Measurements from ENCODE around the gene ZNF778.
A peak's percentile ranks its signal among the peaks of the same experiment; 100 is the strongest.
"Not testable (repeated sequence)": the region's sequence is repeated elsewhere in the genome, so short reads cannot be mapped to it uniquely, and the experiment has no call there.

ZNF778 gene

DNA sequence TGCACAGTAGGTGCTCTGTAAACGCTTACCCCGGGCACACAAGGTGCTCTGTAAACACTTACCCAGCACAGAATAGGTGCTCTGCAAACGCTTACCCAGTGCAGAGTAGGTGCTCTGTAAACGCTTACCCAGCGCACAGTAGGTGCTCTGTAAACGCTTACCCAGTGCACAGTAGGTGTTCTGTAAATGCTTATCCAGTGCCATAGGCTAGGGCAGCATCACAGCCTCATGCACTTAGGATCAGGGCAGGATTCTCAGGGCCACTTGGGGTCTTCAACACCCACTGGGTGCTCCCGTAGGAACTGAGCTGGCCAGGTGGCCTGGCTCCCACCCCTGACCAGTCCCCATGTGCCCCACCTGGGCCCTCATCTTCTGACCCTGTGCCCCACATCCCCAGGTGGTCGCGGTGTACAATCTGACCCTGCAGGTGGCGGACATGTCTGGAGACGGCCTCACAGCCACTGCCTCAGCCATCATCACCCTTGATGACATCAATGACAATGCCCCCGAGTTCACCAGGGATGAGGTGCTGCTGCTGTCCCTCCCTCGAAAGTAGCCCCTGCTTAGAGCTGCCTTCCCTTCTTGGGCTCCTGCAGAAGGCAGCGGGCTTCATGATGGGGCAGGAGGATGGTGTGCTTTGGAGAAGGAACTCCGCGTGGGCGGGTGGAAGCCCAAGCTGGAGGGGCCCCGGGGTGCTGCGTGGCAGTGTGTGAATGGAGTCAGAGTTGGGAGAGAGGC lies 30.3 kb upstream of the ZNF778 start:
- Mint-ChIP-seq H3K27me3 (no peaks in the 10 kb centered on the region), H3K9me3 (no peaks in the 10 kb centered on the region), H3K36me3 (no peaks in the 10 kb centered on the region), H3K4me1 (peaks cover 3% of the 10 kb centered on the region), H3K27ac (no peak overlapping the region), H3K4me3 (no peak overlapping the region)
- ATAC-seq (ENCODE audit: low read depth) (peak; percentile 60), DNase-seq (ENCODE audit: low spot score in 2 of 2) (no peak)

DNA sequence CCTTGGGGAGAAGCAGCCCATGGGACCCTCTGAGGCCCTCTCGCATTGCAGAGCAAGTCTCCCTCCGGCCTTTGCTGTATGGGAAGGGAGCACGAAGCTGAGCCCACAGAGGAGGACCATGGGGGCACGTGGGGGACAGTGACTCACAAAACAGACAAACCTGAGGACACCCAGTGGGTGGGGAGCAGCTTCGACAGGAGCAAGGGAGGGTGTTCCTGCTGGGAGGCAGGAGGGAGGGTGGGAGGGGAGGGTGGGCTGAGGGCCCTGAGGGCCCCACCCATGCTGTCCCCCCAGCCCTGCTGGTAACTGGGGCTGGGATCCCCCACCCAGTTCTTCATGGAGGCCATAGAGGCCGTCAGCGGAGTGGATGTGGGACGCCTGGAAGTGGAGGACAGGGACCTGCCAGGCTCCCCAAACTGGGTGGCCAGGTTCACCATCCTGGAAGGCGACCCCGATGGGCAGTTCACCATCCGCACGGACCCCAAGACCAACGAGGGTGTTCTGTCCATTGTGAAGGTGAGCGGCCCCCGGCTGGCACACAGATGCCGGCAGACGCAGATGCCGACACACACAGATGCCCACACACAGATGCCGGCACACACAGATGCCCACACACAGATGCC lies 29.6 kb upstream of the ZNF778 start:
- Mint-ChIP-seq H3K36me3 (no peaks in the 10 kb centered on the region), H3K9me3 (no peaks in the 10 kb centered on the region), H3K27me3 (no peaks in the 10 kb centered on the region), H3K27ac (no peak overlapping the region), H3K4me1 (peaks cover 3% of the 10 kb centered on the region), H3K4me3 (no peak overlapping the region)
- DNase-seq (ENCODE audit: low spot score in 2 of 2) (no peak), ATAC-seq (ENCODE audit: low read depth) (no peak)

DNA sequence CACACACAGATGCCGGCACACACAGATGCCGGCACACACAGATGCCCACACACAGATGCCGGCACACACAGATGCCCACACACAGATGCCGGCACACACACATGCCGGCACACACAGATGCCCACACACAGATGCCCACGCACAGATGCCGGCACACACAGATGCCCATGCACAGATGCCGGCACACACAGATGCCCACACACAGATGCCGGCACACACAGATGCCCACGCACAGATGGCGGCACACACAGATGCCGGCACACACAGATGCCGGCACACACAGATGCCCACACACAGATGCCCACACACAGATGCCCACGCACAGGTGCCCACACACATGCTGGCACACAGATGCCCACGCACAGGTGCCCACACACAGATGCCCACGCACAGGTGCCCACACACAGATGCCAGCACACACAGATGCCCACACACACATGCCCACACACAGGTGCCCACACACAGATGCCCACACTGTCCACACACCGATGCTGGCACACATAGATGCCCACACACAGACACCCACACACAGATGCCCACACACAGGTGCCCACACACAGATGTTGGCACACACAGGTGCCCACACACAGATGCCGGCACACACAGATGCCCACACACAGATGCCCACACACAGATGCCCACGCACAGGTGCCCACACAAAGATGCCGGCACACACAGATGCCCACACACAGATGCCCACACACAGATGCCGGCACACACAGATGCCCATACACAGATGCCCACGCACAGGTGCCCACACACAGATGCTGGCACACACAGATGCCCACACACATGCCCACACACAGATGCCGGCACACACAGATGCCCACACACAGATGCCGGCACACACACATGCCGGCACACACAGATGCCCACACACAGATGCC lies 28.8 kb upstream of the ZNF778 start:
- H3K4me1 Mint-ChIP-seq; DNase-seq (ENCODE audit: low spot score in 2 of 2); H3K4me3 Mint-ChIP-seq; H3K27ac Mint-ChIP-seq; H3K36me3 Mint-ChIP-seq; H3K27me3 Mint-ChIP-seq; H3K9me3 Mint-ChIP-seq; ATAC-seq (ENCODE audit: low read depth): not testable (repeated sequence)

DNA sequence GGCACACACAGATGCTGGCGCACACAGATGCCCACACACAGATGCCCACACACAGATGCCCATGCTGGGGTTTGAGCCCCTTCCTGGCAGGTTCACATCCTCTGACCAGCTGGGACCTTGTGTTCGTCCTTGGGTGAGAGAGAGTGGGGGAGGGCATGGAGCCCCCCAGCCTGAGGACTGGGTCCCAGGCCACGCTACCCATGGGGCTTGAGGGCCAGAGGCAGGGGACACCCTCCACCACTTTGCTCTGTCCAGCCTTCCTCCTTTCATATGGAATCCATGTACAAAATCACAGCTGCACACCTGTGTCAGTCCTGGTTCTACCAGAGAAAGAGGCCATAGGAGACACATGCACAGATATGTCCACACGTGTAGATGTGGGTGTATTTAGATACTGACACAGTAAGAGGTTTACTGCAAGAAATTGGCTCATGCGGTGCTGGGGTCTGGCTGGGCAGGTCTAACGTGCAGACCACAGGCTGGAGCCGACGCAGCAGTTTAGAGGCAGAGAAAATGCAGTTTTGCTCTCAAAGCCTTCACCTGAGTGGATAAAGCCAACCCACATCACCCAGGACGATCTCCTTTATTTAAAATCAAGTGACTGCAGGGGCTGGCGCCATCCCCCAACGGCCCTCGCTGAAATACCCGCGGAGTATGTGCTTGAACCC lies 28.0 kb upstream of the ZNF778 start:
- no peak overlapping the region for H3K27ac Mint-ChIP-seq

DNA sequence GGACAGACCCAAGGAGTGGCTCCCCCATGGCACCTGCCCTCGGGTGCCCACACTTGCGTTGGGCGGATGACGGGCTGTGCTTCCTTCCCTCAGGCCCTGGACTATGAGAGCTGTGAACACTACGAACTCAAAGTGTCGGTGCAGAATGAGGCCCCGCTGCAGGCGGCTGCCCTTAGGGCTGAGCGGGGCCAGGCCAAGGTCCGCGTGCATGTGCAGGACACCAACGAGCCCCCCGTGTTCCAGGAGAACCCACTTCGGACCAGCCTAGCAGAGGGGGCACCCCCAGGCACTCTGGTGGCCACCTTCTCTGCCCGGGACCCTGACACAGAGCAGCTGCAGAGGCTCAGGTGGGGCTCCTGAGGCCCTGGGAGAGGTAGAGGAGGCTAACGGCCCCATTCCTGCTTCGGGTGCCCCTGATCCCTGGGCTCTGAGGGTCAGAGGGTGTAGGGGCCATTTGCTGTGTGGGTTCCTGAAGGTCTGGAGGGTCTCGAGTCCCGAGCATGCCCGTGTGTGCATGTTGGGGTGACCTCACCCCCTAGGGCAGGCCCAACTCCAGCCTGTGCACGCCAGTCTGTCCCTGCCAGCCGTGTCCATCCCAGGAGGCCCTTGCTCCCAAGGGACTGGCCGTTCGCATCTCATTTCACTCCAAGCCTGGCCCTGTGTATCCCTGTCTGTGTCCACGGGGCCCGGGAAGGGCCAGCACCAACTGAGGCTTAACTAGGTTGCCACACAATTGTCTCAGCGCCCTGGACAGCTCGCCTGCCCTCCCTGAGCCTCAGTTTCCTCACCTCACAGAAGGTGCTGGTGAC lies 27.1 kb upstream of the ZNF778 start:
- no peaks in the 10 kb centered on the region for H3K36me3 Mint-ChIP-seq
- DNase-seq (ENCODE audit: low spot score in 2 of 2) (no peak), ATAC-seq (ENCODE audit: low read depth) (no peak)
- no peaks in the 10 kb centered on the region for H3K27me3 Mint-ChIP-seq
- H3K27ac Mint-ChIP-seq = no peak overlapping the region
- H3K4me3 Mint-ChIP-seq = no peak overlapping the region
- no peaks in the 10 kb centered on the region for H3K9me3 Mint-ChIP-seq
- peaks cover 3% of the 10 kb centered on the region for H3K4me1 Mint-ChIP-seq

More for the DNA sequence above, 28.0 kb upstream of the ZNF778 start:
- no peak for ATAC-seq (ENCODE audit: low read depth)
- Mint-ChIP-seq H3K4me1 (peaks cover 3% of the 10 kb centered on the region), H3K4me3 (no peak overlapping the region), H3K27me3 (no peaks in the 10 kb centered on the region), H3K9me3 (no peaks in the 10 kb centered on the region), H3K36me3 (no peaks in the 10 kb centered on the region)
- DNase-seq (ENCODE audit: low spot score in 2 of 2) = no peak

DNA sequence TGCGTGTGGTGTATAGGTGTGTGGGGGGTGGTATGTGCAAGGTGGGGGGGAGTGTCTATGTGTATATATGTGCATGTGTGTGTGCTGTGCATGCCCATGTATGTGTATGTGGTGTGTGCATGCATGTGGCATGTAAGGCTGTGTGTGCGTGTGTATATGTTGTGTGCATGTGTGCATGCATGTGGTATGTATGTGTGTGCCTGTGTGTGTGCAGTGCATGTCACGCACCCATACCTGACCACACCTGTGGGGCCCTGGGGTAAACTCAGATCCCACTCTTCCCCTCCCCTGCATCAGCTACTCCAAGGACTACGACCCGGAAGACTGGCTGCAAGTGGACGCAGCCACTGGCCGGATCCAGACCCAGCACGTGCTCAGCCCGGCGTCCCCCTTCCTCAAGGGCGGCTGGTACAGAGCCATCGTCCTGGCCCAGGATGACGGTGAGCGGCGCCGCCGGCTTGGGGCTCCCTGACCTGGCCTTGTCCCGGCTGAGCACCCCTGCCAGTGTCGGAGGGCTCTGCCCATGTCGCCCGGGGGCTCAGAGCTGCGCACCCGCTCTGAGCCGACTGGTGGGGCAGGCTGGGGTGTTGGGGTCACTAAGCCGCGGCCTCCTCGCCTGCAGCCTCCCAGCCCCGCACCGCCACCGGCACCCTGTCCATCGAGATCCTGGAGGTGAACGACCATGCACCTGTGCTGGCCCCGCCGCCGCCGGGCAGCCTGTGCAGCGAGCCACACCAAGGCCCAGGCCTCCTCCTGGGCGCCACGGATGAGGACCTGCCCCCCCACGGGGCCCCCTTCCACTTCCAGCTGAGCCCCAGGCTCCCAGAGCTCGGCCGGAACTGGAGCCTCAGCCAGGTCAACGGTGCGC lies 26.2 kb upstream of the ZNF778 start:
- ATAC-seq (ENCODE audit: low read depth) (no peak), DNase-seq (ENCODE audit: low spot score in 2 of 2) (no peak)
- Mint-ChIP-seq H3K4me1 (peaks cover 3% of the 10 kb centered on the region), H3K27ac (no peak overlapping the region), H3K27me3 (no peaks in the 10 kb centered on the region), H3K4me3 (peak overlapping the region; percentile 19), H3K36me3 (no peaks in the 10 kb centered on the region), H3K9me3 (no peaks in the 10 kb centered on the region)

DNA sequence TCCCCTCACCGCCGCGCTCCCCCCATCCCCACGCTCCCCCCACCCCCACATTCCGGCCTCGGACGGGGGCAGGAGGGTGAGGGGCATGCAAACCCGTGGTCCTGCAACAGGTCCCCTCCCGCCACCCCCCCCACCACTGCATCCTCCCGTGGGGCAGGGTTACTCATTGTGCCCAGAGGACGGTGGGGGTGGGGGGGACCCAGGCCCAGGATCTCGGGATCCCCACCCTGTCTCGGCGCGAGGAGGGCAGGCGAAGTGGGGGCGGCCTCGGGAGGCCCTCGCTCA lies 25.7 kb upstream of the ZNF778 start:
- Mint-ChIP-seq H3K27ac (no peak overlapping the region), H3K4me3 (no peak overlapping the region), H3K4me1 (peaks cover 3% of the 10 kb centered on the region), H3K9me3 (no peaks in the 10 kb centered on the region), H3K36me3 (no peaks in the 10 kb centered on the region), H3K27me3 (no peaks in the 10 kb centered on the region)
- DNase-seq (ENCODE audit: low spot score in 2 of 2) (no peak), ATAC-seq (ENCODE audit: low read depth) (no peak)

DNA sequence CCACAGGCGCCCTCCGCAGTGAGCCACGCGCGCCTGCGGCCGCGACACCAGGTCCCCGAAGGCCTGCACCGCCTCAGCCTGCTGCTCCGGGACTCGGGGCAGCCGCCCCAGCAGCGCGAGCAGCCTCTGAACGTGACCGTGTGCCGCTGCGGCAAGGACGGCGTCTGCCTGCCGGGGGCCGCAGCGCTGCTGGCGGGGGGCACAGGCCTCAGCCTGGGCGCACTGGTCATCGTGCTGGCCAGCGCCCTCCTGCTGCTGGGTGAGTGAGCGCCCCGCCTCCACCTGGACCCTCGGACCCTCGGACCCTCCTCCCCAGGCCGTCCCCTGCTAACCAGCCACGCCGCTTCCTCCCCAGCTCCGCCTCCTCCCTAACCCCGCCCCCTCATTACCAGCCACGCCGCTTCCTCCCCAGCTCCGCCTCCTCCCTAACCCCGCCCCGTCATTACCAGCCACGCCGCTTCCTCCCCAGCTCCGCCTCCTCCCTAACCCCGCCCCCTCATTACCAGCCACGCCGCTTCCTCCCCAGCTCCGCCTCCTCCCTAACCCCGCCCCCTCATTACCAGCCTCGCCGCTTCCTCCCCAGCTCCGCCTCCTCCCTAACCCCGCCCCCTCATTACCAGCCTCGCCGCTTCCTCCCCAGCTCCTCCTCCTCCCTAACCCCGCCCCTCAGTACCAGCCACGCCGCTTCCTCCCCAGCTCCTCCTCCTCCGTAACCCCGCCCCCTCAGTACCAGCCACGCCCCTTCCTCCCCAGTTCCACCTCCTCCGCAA lies 25.1 kb upstream of the ZNF778 start:
- H3K27ac Mint-ChIP-seq, H3K4me1 Mint-ChIP-seq, H3K36me3 Mint-ChIP-seq, H3K9me3 Mint-ChIP-seq, H3K4me3 Mint-ChIP-seq, H3K27me3 Mint-ChIP-seq: not testable (repeated sequence)
- ATAC-seq (ENCODE audit: low read depth) = peak; percentile 50
- peak in 1 of 2 donors; percentile 61 for DNase-seq (ENCODE audit: low spot score in 2 of 2)

DNA sequence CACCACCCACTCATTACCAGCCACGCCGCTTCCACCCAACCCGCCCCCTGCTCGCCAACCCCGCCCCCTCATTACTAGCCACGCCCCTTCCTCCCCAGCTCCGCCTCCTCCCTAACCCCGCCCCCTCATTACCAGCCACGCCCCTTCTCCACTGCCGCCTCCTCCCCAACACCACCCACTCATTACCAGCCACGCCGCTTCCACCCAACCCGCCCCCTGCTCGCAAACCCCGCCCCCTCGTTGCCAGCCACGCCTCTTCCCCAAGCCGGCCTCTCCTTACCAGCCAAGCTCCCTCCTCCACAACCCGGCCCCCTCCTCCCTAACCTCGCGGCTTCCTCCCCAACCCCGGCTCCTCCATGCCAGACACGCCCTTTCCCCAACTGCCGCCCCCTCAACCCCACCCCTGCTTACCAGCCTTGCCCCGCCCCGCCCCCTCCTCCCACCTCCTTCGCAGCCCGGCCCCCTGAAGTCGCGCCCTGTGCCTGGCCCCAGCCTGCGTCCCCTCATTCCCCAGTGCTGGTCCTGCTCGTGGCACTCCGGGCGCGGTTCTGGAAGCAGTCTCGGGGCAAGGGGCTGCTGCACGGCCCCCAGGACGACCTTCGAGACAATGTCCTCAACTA lies 24.4 kb upstream of the ZNF778 start:
- DNase-seq (ENCODE audit: low spot score in 2 of 2) = no peak
- ATAC-seq (ENCODE audit: low read depth) = peak; percentile 36
- no peaks in the 10 kb centered on the region for H3K9me3 Mint-ChIP-seq
- no peak overlapping the region for H3K27ac Mint-ChIP-seq
- H3K36me3 Mint-ChIP-seq = no peaks in the 10 kb centered on the region
- peaks cover 3% of the 10 kb centered on the region for H3K4me1 Mint-ChIP-seq
- H3K4me3 Mint-ChIP-seq = no peak overlapping the region
- peaks cover 2% of the 10 kb centered on the region for H3K27me3 Mint-ChIP-seq

DNA sequence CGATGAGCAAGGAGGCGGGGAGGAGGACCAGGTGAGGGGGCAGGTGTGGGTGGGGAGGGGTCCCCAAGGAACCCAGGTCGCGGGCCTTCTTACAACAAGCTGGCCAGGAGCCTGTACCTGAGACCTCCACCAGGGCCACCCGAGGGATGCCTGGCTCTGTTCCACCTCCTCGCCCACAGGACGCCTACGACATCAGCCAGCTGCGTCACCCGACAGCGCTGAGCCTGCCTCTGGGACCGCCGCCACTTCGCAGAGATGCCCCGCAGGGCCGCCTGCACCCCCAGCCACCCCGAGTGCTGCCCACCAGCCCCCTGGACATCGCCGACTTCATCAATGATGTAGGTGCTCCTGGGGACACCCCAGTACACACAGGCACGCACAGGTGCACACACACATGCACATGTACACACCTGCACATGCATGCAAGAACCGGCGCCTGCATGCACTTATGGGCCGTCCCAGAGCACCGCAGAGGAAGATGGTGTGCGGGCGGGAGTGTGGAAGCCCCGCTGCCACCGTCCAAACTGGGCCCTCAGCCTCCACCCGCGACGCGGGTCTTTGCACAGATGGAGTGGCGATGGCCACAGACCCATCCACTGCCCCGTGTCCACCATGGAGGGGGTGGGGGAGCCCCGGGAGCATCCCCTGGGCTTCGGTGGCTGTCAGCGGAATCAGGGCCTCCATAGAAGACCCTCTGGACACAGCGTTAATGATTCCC lies 23.8 kb upstream of the ZNF778 start:
- ATAC-seq (ENCODE audit: low read depth) (no peak), DNase-seq (ENCODE audit: low spot score in 2 of 2) (no peak)
- Mint-ChIP-seq H3K27me3 (peaks cover 2% of the 10 kb centered on the region), H3K9me3 (no peaks in the 10 kb centered on the region), H3K36me3 (no peaks in the 10 kb centered on the region), H3K4me3 (no peak overlapping the region), H3K27ac (no peak overlapping the region), H3K4me1 (peaks cover 3% of the 10 kb centered on the region)

DNA sequence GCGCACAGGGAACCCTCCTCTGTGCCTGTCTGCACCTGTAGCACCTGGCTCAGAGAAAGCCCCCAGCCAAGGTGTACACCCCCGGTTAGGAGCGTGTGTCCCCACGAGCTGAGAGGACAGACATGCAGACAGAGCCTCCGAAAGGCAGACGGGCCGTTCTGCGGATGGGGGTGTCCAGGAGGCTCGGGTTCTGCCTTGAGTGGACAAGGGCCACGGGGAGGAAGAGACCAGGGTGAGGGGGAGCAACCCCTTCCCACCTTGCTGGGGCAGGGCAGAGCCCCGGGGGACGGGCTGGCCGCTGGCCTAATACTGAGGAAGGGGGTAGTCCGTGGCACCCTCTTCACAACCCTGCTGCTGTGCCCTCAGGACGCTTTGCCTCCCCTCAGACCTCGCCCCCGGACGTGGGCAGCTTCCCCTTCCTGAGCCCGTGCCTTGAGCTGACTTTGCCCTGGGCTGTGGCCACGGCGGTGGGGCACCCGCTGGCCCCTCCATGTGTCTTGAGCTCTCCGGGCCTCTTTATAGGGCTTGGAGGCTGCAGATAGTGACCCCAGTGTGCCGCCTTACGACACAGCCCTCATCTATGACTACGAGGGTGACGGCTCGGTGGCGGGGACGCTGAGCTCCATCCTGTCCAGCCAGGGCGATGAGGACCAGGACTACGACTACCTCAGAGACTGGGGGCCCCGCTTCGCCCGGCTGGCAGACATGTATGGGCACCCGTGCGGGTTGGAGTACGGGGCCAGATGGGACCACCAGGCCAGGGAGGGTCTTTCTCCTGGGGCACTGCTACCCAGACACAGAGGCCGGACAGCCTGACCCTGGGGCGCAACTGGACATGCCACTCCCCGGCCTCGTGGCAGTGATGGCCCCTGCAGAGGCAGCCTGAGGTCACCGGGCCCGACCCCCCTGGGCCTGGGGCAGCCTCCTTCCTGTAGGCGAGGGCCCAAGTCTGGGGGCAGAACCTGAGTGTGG lies 22.9 kb upstream of the ZNF778 start:
- ATAC-seq (ENCODE audit: low read depth) (no peak), DNase-seq (ENCODE audit: low spot score in 2 of 2) (peak in 1 of 2 donors; percentile 22)
- Mint-ChIP-seq H3K27ac (no peak overlapping the region), H3K36me3 (no peaks in the 10 kb centered on the region), H3K27me3 (peaks cover 2% of the 10 kb centered on the region), H3K9me3 (no peaks in the 10 kb centered on the region), H3K4me1 (peaks cover 3% of the 10 kb centered on the region), H3K4me3 (no peak overlapping the region)

Measured in memory B cell (primary cell).